Measurements from ENCODE around the gene ANKRD11.
A peak's percentile ranks its signal among the peaks of the same experiment; 100 is the strongest.
"Not testable (repeated sequence)": the region's sequence is repeated elsewhere in the genome, so short reads cannot be mapped to it uniquely, and the experiment has no call there.

The ANKRD11 gene

DNA sequence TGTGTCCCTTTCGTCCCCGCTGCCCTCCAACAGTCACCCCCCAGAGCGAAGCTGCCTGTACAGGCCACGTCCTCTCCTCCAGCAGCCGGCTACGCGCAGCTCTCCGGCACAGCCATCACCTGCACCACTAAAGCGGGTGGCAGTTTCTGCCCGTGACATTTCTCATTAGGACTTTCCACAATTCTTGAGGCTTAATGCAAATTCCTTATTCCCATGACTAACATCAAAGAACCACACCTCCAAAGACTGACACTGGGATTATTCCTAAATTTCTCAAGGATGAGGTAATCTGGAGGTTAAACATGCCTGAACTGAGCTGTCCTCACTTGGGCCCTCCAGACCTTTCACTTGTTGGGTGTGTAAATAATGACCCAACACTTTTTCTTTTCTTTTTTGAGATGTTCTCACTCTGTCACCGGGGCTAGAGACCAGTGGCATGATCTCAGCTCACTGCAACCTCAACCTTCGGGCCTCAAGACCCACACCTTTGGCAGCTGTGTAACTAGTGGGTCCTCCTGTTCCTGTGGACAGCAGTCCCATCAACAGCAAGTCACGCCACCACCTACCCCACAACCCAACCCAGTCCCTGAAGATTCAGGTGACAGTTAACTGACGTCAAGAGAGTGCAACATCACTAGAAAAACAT, 11.7 kb downstream of the ANKRD11 start:
- DNase-seq = peak; percentile 83

DNA sequence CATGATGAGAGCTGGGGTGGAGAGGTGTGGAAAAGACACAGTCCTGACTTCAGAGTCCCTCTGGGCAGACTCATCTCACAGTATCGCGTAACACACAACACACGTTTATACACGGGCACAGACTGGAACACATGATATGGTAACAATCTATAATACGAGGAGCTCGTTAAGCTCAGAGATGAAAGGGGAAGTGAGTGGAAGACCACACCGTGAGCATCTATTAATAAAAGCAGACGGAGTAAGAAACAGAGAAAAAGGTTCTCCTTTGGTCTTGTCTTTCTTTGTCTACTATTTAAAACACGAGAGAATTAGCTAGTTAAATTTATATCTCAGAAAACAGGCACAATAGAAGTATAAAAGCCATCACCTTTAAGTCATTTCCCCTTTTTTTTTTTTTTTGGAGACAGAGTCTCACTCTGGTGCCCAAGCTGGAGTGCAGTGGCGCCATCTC, 13.5 kb downstream of the ANKRD11 start:
- no peak for DNase-seq

DNA sequence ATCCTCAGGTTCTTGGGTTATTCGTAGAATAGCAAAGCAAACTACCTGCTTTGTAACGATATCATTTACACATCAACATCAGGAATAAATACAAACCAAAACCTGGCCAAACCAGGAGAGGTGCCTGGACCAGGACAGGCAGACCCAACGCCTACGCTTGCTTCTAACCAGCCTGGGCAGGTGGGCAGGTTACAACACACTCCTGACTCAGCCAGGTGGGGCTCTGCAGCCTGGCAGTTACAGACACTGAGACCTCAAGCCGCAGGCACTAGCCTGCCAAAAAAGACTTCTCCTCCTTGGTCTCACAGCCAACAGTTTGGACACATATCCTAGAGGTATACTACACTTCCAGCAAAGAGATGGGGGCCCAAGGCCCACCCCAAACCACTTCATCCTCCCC, 14.0 kb downstream of the ANKRD11 start:
- no peak for DNase-seq

DNA sequence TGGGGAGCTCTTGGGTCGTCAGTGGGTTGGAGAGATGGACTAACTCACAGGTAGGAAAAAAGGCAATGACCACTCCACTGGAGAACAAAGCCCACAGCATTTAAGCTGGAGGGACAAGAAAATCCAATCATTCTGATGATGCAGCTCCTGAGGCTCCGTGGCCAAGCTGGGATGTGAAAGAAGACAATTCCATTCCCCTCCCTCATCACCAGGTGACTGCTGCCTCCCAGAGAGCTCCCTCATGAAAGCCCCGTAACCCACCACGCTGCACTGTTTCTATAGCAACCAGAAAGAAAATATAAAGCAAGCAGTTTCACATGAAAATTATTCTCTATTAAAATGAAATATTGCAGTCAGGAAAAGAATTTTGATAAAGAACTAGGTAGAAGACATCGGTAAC, 15.2 kb downstream of the ANKRD11 start:
- DNase-seq = no peak

DNA sequence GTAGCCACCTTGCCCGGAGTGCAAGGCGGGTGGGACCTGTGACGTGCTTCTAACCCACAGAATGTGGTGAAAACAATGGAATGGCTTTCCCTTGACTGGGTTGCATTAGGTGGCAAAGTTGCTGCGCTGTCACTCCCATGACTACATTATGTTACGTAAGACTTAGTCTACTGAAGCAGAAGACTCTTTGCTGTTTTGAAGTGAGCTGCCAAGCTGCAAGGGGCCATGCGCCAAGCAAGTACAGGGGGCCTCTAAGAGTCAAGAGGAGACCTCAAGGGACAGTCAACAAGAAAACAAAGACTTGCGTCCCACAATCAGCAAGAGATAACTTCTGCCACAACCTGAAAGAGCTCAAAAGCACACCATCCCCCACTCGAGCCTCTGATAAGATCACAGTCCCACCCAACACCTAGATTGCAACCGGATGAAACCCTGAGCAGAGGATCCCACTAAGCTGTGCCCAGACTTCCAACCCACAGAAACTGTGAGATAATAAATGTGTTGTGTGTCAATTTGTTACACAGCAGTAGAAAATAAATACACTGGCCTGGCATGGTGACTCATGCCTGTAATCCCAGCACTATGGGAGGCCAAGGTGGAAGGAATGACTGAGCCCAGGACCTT, 16.5 kb downstream of the ANKRD11 start:
- peak; percentile 37 for DNase-seq

DNA sequence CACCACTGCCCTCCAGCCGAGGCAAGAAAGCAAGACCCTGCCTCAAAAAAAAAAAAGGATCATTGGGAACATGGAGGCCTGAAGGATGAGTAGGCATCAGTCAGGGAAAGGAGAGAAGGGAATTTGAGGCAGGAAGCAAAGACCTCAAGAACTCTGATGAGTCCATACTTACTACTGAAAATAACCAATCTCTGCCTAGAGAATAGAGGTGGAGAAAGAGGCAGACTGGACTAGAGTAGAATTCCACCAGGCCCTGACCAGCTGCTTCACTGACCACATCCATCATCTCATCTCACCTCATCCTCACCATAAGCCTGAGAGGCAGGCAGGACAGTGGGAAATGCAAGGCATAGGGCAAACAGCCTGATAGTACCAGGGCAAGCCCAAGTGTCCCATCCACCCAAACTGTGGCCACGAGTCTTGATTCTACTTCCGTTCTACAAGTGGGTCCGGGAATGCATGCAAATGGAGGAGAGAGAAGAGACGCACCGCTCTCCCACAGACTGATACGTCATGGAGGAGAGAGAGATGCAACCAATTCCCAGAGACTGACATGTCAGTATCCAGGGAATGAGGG, 17.1 kb downstream of the ANKRD11 start:
- DNase-seq = no peak

DNA sequence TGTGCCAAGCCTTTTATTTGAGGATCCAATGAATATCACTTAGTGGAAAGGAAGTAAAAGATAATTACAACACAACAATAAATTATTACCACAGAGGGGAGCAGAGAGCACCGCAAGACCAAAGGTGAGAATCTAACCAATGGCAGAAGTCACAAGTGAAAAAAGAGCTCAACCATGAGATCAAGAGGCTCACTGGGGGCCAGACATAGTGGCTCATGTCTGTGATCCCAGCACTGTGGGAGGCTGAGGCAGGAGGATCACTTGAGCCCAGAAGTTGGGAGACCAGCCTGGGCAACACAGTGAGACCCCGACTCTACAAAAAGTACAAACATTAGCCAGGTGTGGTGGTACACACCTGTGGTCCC, 17.7 kb downstream of the ANKRD11 start:
- DNase-seq = no peak

DNA sequence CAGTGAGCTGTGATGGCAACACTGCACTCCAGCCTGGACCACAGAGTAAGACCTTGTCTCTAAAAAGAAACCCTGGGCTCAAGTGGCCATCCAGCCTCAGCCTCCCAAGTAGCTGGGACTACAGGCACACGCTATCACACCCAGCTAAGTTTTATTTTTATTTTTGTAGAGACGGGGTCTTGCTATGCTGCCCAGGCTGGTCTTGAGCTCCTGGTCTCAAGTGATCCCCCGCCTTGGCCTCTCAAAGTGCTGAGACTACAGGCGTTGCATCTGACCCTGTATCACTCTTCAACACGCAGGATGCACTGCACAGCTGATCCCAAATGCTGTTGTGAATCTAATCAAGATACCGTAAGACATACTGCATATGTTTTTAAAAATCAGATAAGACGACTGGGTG, 23.0 kb downstream of the ANKRD11 start:
- DNase-seq = no peak

DNA sequence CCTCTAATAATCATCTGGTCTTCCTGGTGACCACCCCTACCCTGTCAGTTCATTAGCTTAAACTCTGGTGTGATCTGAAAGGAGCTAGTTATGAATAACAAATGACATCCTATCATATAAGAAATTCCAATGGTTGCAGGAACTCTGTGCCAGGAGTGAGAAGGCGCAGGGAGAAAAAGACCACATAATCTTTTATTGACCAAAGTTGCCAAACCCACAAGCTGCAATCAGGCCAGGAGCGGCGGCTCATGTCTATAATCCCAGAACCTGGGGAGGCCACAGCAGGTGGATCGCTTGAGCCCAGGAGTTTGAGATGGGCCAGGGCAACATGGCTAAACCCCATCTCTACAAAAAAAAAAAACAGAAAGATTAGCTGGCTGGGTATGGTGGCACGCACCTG, 23.4 kb downstream of the ANKRD11 start:
- no peak for DNase-seq

DNA sequence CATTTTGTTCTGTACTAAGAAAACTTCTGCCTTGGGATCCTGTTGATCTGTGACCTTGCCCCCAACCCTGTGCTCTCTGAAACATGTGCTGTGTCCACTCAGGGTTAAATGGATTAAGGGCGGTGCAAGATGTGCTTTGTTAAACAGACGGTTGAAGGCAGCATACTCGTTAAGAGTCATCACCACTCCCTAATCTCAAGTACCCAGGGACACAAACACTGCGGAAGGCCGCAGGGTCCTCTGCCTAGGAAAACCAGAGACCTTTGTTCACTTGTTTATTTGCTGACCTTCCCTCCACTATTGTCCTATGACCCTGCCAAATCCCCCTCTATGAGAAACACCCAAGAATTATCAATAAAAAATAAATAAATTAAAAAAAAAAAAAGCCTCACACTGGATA, 27.0 kb downstream of the ANKRD11 start:
- DNase-seq = not testable (repeated sequence)

DNA sequence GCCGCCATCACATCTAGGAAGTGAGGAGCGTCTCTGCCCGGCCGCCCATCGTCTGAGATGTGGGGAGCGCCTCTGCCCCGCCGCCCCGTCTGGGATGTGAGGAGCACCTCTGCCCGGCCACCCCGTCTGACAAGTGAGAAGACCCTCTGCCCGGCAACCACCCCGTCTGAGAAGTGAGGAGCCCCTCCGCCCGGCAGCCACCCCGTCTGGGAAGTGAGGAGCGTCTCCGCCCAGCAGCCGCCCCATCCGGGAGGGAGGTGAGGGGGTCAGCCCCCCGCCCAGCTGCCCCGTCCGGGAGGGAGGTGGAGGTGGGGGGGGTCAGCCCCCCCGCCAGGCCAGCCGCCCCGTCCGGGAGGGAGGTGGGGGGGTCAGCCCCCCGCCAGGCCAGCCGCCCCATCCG, 27.7 kb downstream of the ANKRD11 start:
- not testable (repeated sequence) for DNase-seq

DNA sequence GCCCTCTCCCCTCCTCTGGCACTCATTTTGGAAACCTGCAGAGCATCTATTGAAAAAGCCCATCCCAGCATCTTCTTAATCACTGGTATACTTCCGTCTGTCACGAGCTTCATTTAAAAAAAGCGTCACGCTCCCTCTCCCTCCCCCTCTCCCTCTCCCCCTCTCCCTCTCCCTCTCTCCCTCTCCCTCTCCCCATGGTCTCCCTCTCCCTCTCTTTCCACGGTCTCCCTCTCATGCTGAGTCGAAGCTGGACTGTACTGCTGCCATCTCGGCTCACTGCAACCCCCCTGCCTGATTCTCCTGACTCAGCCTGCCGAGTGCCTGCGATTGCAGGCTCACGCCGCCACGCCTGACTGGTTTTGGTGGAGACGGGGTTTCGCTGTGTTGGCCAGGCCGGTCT, 28.5 kb downstream of the ANKRD11 start:
- DNase-seq = not testable (repeated sequence)

DNA sequence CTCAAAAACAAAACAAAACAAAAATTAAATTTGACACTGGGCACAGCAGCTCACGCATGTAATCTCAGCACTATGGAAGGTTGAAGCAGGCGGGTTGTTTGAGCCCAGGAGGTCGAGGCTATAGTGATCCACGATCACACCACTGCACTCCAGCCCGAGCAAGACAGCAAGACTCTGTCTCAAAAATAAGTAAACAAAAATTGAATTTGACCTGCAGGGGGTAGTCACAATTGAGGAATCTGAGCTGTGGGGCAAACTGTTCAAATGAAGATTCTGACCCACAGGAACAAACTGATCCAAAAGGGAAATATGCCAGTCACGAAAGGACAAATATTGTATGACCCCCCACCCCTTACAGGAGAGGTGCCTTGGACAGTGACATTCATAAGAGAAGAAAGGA, 29.8 kb downstream of the ANKRD11 start:
- DNase-seq = no peak

DNA sequence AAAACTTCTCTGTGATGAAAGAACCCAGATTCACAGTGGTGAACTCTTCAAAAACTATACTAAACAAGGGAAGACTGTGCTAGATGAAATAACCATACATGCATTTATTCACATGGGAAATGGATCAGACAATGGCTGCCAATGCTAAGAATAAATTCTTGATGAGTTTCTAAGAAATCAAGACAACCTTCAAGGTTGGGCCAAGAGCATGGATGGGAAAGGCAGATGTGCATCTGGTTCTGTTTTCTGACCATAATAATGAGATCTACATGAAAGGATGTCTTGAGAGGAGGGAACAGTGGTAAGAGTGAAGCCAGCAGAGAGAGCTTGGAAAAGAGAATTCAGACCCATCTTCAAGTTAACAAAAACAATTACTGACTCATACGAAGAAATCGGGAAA, 31.4 kb downstream of the ANKRD11 start:
- no peak for DNase-seq

DNA sequence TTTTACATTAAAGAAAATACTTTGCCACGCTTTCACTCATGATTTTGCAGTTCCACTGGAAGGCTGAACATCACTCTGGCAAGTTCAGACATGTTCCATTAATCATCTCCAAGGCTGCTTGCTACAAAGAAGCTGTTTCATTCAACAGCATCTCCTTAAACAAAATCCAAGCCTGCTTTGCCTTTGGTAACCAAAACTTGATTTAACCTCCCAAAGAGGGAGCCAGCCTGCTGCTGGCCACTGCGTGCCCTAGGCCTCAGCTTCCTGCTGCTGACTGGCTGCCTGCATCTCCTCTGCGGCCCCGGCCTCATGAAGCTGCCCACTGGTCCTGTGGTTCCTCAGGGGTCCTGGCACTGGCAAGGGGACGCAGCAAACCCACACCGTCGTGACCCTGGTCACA, 31.8 kb downstream of the ANKRD11 start:
- DNase-seq = no peak

DNA sequence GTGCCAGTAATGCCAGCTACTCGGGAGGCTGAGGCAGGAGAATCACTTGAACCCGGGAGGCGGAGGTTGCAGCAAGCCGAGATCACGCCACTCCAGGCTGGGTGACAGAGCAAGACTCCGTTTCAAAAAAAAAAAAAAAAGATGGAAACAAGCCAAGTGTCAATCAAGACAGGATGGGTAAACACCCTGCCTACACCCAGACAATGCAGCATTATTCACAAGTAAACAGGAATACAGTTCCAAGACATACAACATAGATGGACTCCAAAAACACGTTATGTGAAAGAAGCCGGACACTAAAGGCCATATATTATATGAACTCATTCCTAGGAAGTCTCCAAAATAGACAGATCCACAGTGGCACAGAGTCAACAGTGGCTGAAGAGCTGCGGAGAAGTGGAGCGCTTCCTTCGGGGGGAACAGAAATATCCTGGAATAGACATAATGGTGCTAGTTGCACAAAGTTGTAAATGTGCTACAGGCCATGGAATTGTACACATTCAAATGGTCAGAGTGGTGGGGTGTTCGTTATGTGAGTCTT, 33.9 kb downstream of the ANKRD11 start:
- DNase-seq = no peak

DNA sequence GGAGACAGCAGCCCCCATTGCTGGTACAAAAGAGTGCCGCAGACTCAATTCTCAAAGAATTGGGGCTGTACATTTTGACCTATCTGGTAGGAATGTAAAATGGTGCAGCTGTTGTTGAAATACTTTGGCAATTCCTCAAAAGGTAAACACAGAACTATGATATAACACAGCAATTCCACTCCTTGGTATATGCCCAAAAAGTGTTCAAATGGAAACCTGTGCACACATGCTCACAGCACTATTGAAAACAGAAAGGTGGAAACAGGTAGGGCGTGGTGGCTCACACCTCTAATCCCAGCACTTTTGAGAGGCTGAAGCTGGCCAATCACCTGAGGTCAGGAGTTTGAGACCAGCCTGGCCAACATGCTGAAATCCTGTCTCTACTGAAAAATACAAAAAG, 34.7 kb downstream of the ANKRD11 start:
- no peak for DNase-seq

DNA sequence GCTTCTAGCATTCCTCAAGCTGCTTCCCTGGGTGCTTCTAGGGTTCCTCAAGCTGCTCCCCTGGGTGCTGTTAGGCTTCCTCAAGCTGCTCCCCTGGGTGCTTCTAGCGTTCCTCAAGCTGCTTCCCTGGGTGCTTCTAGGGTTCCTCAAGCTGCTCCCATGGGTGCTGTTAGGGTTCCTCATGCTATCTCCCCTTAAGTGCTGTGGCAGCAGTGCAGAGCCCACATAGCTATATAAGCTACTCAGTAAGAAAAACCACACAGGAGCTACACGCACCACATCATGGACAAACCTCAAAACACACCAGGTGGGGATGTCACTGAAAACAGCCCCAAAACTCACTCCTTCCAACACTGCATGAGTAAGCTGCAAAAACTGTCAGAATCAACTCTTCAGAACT, 35.2 kb downstream of the ANKRD11 start:
- no peak for DNase-seq

DNA sequence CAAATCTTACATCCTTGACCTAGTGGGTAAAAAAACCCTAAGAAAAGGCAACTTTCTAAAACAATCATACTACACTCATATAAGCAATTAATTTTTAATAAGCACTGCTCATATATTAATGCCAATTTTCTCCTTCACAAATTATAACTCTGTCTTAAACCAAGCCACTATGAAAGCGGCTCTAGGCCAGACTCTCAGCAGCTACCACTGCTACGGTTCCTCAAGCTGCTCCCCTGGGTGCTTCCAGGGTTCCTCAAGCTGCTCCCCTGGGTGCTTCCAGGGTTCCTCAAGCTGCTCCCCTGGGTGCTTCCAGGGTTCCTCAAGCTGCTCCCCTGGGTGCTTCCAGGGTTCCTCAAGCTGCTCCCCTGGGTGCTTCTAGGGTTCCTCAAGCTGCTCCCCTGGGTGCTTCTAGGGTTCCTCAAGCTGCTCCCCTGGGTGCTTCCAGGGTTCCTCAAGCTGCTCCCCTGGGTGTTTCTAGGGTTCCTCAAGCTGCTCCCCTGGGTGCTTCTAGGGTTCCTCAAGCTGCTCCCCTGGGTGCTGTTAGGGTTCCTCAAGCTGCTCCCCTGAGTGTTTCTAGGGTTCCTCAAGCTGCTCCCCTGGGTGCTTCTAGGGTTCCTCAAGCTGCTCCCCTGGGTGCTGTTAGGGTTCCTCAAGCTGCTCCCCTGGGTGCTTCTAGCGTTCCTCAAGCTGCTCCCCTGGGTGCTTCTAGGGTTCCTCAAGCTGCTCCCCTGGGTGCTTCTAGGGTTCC, 35.8 kb downstream of the ANKRD11 start:
- not testable (repeated sequence) for DNase-seq

DNA sequence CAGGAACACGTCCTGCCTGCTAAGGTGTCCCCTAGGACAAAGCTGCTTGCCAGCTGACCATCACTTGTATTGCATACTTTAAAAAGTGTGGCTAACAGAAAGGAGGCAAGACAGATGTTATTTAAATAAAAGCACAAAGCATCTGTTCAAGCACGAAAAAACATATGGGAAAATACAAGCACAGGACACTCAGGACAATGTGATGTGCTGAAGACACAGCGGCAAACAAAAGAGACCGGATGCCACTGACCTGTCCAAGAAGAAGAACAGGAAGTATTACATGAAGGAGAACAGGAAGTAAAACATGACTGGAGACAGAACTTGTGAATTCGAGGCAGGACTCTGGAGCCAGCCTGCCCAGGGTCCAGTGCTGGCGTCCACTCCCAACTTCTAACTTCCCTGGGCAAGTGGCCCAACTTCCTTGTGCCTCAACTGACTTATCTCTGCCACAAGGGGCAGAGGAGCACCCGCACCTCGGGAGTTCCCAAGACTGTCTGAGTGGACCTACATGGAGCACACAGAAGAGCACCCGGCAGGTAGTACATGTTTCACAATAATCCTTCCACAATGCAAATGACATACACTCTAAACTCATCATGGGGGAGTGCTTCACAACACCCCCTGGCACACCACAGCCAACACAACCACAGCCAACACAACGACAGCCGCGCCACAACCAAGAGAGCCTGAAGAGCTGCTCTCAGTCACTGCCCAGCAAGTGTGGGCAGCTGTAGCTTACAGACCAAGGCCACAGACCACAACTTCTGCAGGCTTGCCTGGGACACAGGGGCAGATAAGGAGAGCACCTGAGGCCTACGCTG, 36.6 kb downstream of the ANKRD11 start:
- no peak for DNase-seq

DNA sequence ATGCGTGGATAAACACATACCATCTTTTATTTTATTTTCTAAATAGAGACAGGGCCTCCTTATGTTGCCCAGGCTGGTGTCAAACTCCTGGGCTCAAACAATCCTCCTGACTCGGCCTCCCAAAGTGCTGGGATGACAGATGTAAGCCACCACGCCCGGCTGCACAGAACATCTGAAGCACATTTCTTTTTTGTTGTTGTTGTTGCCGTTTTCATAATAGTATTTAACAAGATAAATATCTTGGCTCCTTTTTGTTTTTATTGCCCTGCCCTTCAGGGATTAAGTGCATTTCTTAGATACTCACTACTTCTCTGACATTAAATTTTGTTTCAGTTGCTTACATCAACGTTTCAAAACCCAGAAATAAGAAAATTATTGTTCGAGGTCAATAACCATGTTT, 37.4 kb downstream of the ANKRD11 start:
- no peak for DNase-seq

DNA sequence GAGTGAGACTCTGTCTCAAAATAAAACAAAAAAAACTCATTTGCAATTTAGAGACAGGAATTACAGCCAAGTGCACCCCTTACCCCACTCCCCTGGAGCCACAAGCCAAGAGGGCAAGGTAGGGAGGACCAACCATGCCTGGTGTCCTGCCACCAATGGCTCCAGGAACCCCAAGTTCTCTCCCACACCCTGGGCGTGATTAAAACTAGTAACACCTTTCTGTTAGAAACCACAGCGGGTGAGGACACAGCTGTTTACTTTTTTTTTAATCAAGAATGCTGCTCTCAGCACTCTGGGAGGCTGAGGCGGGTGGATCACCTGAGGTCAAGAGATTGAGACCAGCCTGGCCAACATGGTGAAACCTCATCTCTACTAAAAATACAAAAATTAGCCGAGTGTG, 38.1 kb downstream of the ANKRD11 start:
- DNase-seq = no peak

DNA sequence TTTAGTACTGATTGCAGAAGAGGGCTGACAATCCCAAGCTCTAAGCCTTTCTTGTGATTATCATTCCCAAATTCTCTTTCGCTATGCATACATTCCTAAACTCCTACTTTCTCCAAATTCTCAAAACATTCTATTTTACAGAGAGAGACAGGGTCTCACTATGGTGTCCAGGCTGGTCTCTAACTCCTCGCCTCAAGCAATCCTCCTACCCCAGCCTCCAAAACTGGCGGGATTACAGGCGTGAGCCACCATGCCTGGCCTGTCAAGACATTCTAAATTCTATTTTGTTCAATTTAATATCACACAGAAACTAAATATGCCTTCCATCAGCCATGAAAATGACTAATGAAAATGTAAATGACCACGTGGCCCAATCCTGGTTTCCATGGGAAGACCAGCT, 39.8 kb downstream of the ANKRD11 start:
- no peak for DNase-seq
